Nephron progenitor cell (in vitro differentiated cells): ENCODE measurements around the gene CHI3L1.
A peak's percentile ranks its signal among the peaks of the same experiment; 100 is the strongest.

ENCODE experiments used
- DNase-seq: peaks from one replicate; pipeline ENCODE4 v3.0.0; 2021
- H3K27ac Mint-ChIP-seq: 2 replicates; pipeline ENCODE4 v1.8.0; 2021; ENCODE audit warnings: mild to moderate bottlenecking, moderate library complexity, mixed read lengths
- H3K27me3 Mint-ChIP-seq: 2 replicates; pipeline ENCODE4 v1.8.0; 2021; ENCODE audit warnings: mild to moderate bottlenecking, low read depth, mixed read lengths; ENCODE audit not compliant: poor library complexity
- H3K36me3 Mint-ChIP-seq: 2 replicates; pipeline ENCODE4 v1.8.0; 2021; ENCODE audit warnings: low read depth, mixed read lengths
- H3K4me1 Mint-ChIP-seq: 2 replicates; pipeline ENCODE4 v1.8.0; 2021; ENCODE audit warnings: mixed read lengths
- H3K4me3 Mint-ChIP-seq: 2 replicates; pipeline ENCODE4 v1.8.0; 2021; ENCODE audit warnings: mild to moderate bottlenecking, moderate library complexity, mixed read lengths
- H3K9me3 Mint-ChIP-seq: 2 replicates; pipeline ENCODE4 v1.8.0; 2021; ENCODE audit warnings: mild to moderate bottlenecking, moderate library complexity, mixed read lengths
- CTCF ChIP-seq: fragments of 200-600 bp; sonication (generic); IDR thresholded peaks from 2 replicates; pipeline ENCODE4 v1.5.0; 2021; ENCODE audit warnings: antibody characterized with exemption

The CHI3L1 gene

GRCh38 chr1:203178083-203178482 lies 8.4 kb downstream of the CHI3L1 start:
- TF ChIP-seq CTCF: no peak
- peak overlapping the region; percentile 66 for H3K27ac Mint-ChIP-seq
- H3K36me3 Mint-ChIP-seq: no peaks in the 10 kb centered on the region
- H3K9me3 Mint-ChIP-seq: no peaks in the 10 kb centered on the region
- peaks cover 51% of the 10 kb centered on the region for H3K4me1 Mint-ChIP-seq
- peak overlapping the region; percentile 48 for H3K4me3 Mint-ChIP-seq
- DNase-seq: no peak
- H3K27me3 Mint-ChIP-seq: peaks cover 9% of the 10 kb centered on the region

GRCh38 chr1:203177470-203178039 lies 8.9 kb downstream of the CHI3L1 start:
- no peak for DNase-seq
- no peaks in the 10 kb centered on the region for H3K9me3 Mint-ChIP-seq
- TF ChIP-seq CTCF: no peak
- peak overlapping the region; percentile 66 for H3K27ac Mint-ChIP-seq
- peak overlapping the region; percentile 48 for H3K4me3 Mint-ChIP-seq
- H3K4me1 Mint-ChIP-seq: peaks cover 51% of the 10 kb centered on the region
- H3K27me3 Mint-ChIP-seq: peaks cover 9% of the 10 kb centered on the region
- H3K36me3 Mint-ChIP-seq: no peaks in the 10 kb centered on the region

- DNase-seq: no peak
- peaks cover 9% of the 10 kb centered on the region for H3K27me3 Mint-ChIP-seq
- no peaks in the 10 kb centered on the region for H3K36me3 Mint-ChIP-seq
- no peak for TF ChIP-seq CTCF
- no peaks in the 10 kb centered on the region for H3K9me3 Mint-ChIP-seq
- H3K4me1 Mint-ChIP-seq: peaks cover 51% of the 10 kb centered on the region
- H3K4me3 Mint-ChIP-seq: no peak overlapping the region
- H3K27ac Mint-ChIP-seq: no peak overlapping the region
These were observed 9.5 kb downstream of the CHI3L1 start for GRCh38 chr1:203177036-203177405.

- TF ChIP-seq CTCF: no peak
- H3K4me1 Mint-ChIP-seq: peaks cover 51% of the 10 kb centered on the region
- DNase-seq: no peak
- H3K27me3 Mint-ChIP-seq: peaks cover 4% of the 10 kb centered on the region
- H3K9me3 Mint-ChIP-seq: no peaks in the 10 kb centered on the region
- no peaks in the 10 kb centered on the region for H3K36me3 Mint-ChIP-seq
- no peak overlapping the region for H3K4me3 Mint-ChIP-seq
- H3K27ac Mint-ChIP-seq: peak overlapping the region; percentile 38
These were observed 10.1 kb downstream of the CHI3L1 start for GRCh38 chr1:203176273-203177035.

- no peak for TF ChIP-seq CTCF
- Mint-ChIP-seq H3K27me3 (peaks cover 4% of the 10 kb centered on the region), H3K27ac (no peak overlapping the region), H3K36me3 (no peaks in the 10 kb centered on the region), H3K4me3 (no peak overlapping the region), H3K9me3 (no peaks in the 10 kb centered on the region), H3K4me1 (peaks cover 51% of the 10 kb centered on the region)
- no peak for DNase-seq
These were observed 10.7 kb downstream of the CHI3L1 start for GRCh38 chr1:203175827-203176241.
